Measurements from ENCODE around the gene UNC79.
"Not testable (repeated sequence)": the region's sequence is repeated elsewhere in the genome, so short reads cannot be mapped to it uniquely, and the experiment has no call there.

Gene UNC79

DNA sequence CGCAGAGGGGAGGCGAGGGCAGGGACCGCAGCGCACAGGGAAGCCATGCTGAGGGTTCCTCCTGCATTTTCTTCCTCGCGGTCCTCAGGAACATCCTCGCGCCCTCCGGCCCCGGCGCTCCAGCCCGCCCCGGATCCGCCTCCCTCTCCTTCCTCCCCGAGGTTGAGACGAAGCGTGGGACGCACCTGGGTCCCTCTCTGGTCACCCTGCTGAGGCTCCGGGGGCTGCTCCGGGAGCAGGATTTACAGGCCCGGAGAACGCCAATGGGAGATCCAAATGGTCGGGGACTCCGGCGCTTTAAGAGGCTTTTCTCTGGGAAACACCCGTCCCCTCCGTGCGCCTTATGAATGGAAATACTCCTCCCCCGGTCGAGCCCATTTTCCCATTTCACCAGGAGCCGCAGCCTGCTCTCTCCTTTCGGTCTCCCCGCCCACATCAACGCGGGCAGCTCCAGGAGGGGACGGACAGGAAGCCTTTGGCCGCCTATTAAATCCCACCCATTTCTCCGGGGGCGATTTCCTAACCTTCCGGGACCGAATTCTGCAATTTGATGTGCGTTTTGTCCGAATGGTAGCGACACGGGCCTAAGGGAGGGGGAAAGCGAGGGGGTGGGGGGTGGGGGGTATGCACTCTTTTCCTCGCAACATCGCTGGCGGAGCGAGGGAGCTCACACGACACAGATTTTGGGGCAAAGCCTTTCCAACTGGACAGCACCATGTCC, at the start of gene UNC79:
Gene UNC79, plus strand, starts transcription at position 625 of the 721 bp plus-strand sequence. Its CDS starts 91 bp downstream, at position 716.
- no peak for DNase-seq (ENCODE audit: extremely low read depth in 1 of 2, low read depth in 1 of 2)

DNA sequence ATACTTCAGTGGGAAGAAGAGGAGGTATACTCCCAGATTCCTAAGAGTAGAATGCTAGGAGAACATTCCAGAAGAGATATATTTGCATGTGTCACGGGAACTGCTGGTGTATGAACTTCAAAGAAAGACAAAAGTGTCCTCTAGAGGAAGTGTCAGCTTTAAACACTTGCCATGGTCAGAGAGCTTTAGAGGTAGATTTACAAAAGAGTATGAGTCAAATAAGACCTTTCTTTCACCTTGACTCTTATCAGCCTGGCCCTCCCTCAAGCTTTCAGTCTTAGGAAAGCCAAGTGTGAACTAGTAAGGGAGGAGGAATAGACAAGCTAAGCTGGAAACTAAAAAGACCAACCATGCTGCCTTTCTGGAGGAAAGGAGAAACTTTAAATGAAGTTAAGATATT, 49.1 kb upstream of the UNC79 start:
- DNase-seq (ENCODE audit: extremely low read depth in 1 of 2, low read depth in 1 of 2): no peak

DNA sequence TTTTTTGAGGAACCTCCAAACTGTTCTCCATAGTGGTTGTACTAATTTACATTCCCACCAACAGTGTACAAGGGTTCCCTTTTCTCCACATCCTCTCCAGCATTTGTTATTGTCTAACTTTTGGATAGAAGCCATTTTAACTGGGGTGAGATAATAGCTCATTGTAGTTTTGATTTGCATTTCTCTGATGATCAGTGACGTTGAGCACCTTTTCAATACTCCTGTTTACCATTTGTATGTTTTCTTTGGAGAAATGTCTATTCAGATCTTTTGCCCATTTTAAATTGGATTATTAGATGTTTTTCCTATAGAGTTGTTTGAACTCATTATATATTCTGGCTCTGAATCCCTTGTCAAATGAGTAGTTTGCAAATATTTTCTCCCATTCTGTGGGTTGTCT, 46.5 kb upstream of the UNC79 start:
- not testable (repeated sequence) for DNase-seq (ENCODE audit: extremely low read depth in 1 of 2, low read depth in 1 of 2)

DNA sequence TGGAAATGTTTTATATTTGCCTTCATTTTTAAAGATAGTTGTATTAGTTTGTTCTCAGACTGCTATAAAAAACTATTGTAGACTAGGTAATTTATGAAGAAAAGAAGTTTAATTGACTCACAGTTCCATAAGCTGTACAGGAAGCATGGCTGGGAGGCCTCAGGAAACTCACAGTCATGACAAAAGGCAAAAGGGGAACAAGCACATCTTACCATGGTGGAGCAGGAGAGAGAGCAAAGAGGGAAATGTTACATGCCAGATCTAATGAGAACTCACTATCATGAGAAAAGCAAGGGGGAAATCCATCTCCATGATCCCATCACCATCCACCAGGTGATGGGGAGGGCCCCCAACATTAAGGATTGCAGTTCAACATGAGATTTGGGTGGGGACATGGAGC, 35.5 kb upstream of the UNC79 start:
- no peak for DNase-seq (ENCODE audit: extremely low read depth in 1 of 2, low read depth in 1 of 2)

DNA sequence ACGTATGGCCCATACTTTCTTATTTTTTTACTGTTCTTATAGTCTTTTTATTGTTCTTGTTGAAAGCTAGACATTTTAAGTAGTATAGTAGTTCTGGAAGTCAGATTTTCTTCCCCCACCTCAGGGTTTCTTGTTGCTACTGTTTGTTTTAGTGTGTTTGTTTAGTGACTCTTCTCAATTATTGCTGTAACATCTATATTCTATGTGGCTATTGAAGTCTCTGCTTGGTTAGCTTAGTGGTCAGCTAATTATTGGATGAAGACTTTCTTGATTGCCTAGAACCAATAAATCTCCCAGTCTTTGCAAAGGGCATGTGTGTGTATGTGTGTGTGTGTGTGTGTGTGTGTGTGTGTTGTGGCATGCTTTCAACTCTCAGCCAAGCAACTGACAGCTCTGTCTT, 34.3 kb upstream of the UNC79 start:
- no peak for DNase-seq (ENCODE audit: extremely low read depth in 1 of 2, low read depth in 1 of 2)

DNA sequence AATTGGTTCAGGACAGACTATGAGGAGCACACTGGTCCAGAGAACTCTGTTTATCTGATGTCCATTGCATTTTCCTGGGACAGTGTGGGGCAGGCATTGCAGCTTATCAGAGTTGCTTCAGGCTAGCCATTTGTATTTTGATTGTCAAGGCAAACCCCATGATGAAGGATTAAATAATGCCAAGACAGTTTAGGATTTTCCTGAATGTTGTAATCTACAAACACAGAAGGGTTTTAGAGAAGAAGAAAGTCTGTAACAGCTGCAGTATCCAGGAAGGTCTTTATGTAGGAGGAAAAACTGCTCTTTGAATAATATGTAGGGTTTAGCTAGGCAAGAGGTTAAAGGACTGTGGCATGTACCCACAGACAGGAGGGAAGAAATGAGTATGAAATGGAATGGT, 32.2 kb upstream of the UNC79 start:
- DNase-seq (ENCODE audit: extremely low read depth in 1 of 2, low read depth in 1 of 2): no peak

DNA sequence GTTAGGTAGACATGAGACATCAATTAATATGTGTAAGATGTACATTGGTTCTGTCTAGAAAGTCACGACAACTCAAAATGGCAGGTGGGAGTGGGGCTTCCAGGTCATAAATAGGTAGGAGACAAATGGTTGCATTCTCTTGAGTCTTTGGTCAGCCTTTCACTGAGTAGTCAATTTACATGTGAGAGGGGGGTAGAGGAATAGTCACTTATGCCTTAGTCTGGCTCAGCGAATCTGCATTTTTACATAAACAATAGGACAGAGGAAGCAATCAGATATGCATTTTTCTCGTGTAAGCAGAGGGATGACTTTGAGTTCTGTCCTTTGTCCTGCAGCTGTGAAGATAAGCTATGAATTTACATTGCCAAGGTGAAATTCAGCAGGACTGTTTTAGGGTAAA, 27.8 kb upstream of the UNC79 start:
- no peak for DNase-seq (ENCODE audit: extremely low read depth in 1 of 2, low read depth in 1 of 2)

DNA sequence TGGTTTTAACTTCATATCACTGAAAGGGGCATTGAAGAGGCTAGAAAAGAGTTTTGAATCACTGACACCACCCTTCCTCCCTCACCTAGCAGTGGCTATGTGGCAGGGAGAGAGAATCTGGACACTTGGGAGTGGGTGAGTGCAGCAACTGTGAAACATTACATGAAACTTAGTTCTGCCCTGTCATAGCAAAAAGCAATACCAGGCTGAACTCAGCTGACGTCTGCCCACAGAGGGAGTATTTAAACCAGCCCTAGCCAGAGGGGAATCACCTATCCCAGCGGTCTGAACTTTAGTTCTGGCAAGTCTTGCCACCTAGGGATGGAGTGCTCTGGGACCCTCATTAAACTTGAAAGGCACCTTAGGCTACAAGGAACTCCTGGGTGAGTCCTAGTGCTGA, 20.7 kb upstream of the UNC79 start:
- DNase-seq (ENCODE audit: extremely low read depth in 1 of 2, low read depth in 1 of 2): no peak

DNA sequence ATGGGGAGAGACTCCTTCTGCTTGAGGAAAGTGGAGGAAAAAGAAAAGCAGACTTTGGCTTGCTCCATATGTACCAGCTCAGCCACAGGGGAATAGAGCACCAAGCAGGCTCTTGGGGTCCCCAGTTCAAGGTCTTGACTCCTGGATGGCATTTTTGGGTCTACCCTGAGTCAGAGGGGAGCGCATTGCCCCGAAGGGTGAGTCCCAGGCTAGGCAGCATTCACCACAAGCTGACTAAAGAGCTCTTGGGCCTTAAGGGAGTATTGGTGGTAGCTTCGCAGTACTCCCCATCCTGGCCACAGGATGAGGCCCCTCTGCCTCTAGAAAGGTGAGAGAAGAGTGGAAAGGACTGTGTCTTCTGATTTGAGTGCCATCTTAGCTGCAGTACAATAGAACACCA, 19.8 kb upstream of the UNC79 start:
- DNase-seq (ENCODE audit: extremely low read depth in 1 of 2, low read depth in 1 of 2): no peak

DNA sequence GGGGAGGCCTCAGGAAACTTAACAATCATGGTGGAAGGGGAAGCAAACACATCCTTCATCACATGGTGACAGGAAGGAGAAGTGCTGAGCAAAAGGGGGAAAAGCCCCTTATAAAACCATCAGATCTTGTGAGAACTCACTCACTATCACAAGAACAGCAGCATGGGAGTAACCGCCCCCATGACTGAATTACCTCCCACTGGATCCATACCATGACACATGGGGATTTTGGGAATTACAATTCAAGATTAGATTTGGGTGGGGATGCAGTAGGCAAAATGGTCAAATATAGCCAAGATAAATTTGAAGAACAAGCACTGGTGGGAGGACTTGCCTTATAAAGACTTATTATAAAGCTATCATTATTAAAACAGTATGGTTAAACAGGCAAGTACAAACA, 5.6 kb upstream of the UNC79 start:
- not testable (repeated sequence) for DNase-seq (ENCODE audit: extremely low read depth in 1 of 2, low read depth in 1 of 2)

DNA sequence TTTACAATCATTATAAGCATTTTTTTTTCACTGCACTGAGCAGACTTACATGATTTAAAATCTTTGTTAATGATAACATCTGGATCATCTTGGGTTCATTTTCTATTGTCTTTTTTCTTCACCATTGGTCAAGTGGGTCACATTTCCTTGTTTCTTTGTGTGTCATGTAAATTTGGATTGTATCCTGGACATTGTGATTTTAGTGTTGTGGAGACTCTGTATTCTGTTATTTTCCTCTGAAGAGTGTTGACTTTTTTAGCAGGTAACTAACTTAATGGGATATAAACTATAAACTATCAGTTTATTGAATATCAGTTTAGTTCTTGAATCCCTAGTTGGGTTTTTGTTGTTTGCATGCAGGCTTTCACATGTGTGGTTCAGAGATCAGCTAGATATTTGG, 4.0 kb upstream of the UNC79 start:
- no peak for DNase-seq (ENCODE audit: extremely low read depth in 1 of 2, low read depth in 1 of 2)

DNA sequence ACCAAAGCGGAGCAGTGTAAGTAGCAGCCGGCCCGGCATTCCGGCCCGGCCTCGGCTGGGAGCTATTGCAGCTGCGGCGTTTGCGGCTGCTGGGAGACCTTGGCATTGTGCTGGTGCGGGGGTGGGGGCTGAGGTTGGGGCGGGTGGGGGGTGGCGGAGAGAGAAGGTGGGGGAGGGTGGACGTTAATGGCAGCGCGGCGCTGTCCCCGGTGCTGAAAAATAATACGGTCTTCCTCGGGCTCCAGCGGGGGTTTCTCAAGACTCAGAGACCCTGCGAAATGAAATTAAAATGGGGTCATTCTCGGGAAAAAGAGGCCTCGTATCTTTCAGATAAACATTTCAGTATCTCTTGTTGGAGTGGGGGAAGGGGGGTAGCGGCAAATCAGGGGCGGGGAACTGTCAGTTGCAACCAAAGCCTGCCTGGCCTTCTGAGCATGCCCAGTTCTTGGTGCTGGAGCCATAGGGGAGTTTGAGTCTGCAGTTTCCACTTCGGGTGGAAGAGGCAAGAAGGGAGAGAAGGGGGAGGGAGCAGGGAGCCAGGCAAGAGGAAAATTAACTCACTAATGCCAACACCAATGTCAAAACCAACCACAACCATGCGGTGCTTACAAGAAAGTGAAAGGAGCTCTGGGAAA, 414 bp downstream of the UNC79 start:
- no peak for DNase-seq (ENCODE audit: extremely low read depth in 1 of 2, low read depth in 1 of 2)

DNA sequence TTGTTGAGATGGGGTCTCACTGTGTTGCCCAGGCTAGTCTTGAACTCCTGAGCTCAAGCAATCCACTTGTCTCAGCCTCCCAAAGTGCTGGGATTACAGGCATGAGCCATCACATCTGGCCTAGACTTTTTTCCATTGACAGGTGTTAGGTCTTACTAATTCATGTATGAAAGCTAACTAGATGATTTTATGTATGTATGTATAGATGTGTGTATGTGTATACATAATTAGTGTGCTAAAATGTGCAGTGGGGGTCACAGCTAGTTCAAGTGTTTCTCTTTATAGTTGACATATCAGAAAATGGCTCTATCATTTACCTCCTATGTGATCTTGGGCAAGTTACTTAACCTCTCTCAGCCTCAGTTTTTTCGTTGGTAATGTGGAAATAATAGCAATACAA, 23.5 kb downstream of the UNC79 start:
- DNase-seq (ENCODE audit: extremely low read depth in 1 of 2, low read depth in 1 of 2): no peak

DNA sequence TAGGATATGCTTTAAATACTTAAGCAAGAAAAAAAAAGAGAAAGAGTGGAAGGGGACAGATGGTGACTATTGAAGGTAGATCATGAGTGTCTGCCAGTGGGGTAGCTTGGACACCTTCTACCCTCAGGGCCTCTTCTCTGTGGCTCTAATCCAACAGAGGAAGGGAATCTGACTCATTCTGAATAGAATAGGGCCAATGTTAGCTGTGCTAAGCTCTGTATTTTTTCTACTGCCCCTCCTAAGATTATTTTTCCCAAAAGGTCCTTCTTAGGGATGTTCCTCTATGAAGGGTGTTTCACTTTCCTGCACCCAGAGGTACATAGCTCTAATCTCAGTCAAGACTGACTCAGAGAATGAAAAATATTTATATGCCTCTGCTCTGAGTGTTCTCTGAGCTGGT, 25.6 kb downstream of the UNC79 start:
- no peak for DNase-seq (ENCODE audit: extremely low read depth in 1 of 2, low read depth in 1 of 2)

DNA sequence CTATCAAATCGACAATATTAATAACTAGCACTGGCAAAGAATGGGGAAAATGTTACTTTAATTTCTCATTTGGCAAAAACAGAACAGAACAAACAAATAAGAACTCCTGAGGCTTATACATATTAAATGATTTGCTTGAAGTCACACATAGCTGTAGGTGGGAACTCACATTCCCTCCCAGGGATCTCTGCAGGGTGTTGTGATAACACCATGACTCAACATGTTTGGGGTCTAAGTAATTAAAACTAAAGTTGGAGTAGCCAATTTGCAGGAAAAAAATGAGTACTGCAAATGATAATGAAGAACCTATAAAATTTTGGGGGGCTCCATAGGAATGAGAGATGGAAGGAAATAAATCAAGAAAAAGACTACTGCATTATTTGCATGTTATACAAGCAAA, 27.5 kb downstream of the UNC79 start:
- no peak for DNase-seq (ENCODE audit: extremely low read depth in 1 of 2, low read depth in 1 of 2)

DNA sequence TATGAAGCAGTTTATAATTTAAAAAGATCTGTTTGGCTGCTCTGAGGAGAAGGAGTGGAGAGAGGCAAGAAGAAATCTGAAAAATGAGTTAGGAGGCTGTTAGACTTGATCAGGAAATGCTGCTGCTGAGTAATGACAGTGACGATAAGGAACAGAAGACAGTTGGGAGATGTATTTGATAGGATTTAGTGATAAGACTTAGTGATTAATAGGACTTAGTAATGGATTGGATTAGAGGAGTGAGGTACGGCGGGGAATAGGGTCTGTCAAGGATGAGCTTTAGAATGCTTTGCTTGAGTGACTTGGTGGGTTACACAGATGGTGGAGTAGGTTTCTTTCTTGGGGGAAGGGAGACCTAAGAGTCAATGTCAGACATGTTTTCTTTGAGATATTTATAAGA, 31.7 kb downstream of the UNC79 start:
- DNase-seq (ENCODE audit: extremely low read depth in 1 of 2, low read depth in 1 of 2): no peak

DNA sequence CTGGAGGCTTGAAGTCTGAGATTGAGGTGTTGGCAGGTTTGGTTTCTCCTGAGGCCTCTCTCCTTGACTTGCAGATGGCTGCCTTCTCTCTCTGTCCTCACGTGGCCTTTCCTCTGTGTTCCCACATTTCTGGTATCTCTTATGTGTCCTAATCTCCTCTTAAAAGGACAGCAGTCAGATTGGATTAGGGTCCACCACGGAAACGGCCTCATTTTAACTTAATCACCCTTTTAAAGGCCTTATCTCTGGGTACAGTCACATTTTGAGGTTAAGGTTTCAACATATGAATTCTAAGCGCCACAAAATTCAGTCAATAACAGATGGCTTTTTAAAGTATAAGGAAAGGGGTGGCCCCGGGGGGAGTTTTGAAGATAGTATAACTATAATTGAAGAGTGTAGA, 33.5 kb downstream of the UNC79 start:
- DNase-seq (ENCODE audit: extremely low read depth in 1 of 2, low read depth in 1 of 2): no peak

DNA sequence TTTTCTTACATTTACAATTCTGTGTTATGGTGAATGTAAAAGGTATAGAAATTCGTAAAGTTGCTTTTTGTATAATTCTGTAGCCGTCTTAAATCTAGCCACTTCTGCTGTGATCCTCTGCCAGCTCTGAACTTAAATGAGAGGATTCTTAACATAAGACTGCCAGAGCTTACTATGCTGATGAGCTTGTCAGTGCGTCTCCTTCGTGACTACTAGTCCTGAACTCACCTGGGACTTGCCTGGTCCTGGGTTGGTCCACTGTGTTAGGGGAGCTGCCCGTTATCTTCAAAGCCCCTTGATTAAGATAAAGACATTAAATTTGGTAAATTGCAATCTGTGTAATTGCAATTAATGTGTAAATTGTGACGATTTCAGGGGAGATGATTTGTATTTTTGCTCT, 44.7 kb downstream of the UNC79 start:
- DNase-seq (ENCODE audit: extremely low read depth in 1 of 2, low read depth in 1 of 2): no peak

DNA sequence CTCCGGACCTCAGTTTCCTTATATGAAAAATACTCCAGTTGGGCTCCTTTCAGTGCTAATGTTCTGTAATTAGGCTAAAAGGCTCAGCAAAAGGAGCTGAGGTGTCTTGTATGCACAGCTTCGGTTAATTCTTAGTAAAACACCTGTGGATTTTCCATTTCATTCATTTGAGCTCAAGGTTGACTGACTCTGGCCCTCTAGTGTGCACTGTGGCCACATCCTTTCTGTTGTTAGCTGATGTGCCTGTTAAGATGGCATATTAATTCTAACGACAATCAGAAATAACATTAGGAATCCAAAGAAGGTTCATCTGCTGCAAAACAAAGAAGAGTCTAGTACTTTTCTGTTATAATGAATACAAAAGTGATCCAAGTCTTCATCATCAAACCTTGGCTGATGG, 45.6 kb downstream of the UNC79 start:
- no peak for DNase-seq (ENCODE audit: extremely low read depth in 1 of 2, low read depth in 1 of 2)

DNA sequence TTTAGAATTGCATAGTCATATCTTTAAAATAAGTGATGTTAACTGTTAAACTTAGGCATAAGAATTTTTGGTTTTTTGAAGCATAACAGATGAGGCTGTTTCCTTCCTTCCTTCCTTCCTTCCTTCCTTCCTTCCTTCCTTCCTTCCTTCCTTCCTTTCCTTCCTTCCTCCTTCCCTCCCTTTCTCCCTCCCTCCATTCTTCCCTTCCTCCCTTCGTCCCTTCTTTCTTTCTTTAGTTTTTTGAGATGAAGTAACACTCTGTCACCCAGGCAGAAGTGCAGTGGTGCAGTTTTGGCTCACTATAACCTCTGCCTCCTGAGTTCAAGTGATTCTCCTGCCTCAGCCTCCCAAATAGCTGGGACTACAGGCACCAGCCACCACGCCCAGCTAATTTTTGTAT, 48.3 kb downstream of the UNC79 start:
- not testable (repeated sequence) for DNase-seq (ENCODE audit: extremely low read depth in 1 of 2, low read depth in 1 of 2)

DNA sequence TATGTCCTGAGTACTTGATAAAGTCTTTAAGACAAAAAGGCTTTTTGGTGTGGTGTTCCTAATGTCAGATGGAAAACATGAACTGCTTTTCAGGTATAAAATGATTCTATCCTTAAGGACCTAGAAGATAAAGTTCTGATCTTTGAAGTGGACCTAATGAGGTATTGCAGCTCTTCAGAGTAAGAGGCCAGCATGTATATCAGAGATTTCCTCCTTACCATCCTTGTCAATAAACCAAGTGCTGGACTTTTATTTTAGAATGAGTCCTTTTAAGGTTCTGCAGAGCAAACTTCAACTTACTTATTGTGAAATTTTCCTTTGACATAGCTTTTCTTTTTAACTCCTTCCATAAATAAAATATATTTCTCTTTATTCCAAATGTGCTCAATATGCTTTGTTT, 50.1 kb downstream of the UNC79 start:
- no peak for DNase-seq (ENCODE audit: extremely low read depth in 1 of 2, low read depth in 1 of 2)

DNA sequence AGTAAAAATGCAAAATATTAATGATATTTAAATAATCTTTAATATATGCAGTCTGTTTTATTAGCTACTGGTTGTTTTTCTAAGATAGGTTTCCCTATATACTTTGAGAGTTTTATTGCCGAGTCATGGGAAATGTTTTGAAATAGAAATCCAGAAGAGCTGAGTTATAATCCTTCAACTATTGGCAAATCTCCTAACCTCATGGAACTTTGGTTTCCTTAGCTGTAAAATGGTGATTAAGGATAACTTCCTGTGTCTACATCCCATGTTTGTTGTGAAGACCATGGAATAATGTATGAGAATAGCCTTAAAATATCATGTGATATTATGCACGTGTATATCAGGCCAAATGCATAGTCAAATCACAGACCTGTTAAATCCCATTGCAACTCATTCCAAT, 51.0 kb downstream of the UNC79 start:
- DNase-seq (ENCODE audit: extremely low read depth in 1 of 2, low read depth in 1 of 2): no peak

DNA sequence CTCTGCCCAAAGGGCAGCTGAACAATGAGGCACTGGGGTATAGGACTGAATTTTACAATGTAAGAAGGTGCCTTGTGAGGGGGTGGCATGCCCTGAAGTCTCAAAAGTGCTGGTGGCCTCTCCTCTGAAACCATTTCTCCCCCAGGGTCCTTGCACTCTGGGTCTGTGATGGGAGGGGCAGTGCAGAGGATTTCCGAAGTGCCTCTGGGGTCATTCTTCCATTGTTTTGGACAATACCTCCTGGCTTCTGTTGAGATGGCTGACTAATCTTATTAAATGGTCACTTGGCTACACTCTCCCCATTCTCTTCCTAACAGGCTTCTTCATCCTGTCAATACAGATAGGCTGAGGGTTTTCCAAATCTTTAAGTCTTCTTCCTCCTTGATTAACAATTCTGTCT, 59.3 kb downstream of the UNC79 start:
- no peak for DNase-seq (ENCODE audit: extremely low read depth in 1 of 2, low read depth in 1 of 2)
